CD4-positive, alpha-beta T cell (primary cell): ENCODE data around the gene GALK1. TPM values are rescaled to one million over a fixed set of nuclear protein-coding genes. Genes with fewer than 3 reads are reported as not detected.
A peak's percentile ranks its signal among the peaks of the same experiment; 100 is the strongest.

ENCODE experiments used
- ATAC-seq: fragments of 200-7000 bp; cut with Tn5 transposase; one replicate; pipeline ENCODE4 v1.10.0; 2022; ENCODE audit warnings: mild to moderate bottlenecking; ENCODE audit not compliant: poor library complexity
- CTCF ChIA-PET: fragments of 350-600 bp; sonication (Branson Sonifier 250); formaldehyde crosslinking; loops from one replicate; lab custom pipeline; 2021; ENCODE audit warnings: antibody characterized with exemption, inconsistent platforms; lab: Charles Lee
- POLR2A ChIA-PET: fragments of 350-600 bp; sonication (Branson Sonifier 250); formaldehyde crosslinking; loops from one replicate; lab custom pipeline; 2021; ENCODE audit warnings: antibody characterized with exemption, inconsistent platforms; lab: Charles Lee
- DNase-seq, 14 experiments: peaks; one replicate each; pipeline ENCODE4 v3.0.0-alpha.2; 2013 to 2020; ENCODE audit warnings: mixed read lengths in 2 of 14
- H3K27ac ChIP-seq, 2 donors: one replicate each; pipeline versions ENCODE4 v1.5.1 to v1.7.0; 2013; ENCODE audit warnings: low read length in 2 of 2, low read depth in 1 of 2, mild to moderate bottlenecking in 1 of 2
- H3K27me3 ChIP-seq, 2 experiments: 1 replicate in 1 of 2; 2 replicates in 1 of 2; pipeline versions ENCODE4 v1.6.1 to v1.7.0; 2013; ENCODE audit warnings: low read length in 2 of 2, control low read depth in 1 of 2, mild to moderate bottlenecking in 1 of 2, moderate library complexity in 1 of 2; ENCODE audit not compliant: insufficient read depth in 2 of 2, control insufficient read depth in 1 of 2
- H3K36me3 ChIP-seq: one replicate; pipeline ENCODE4 v1.6.1; 2013; ENCODE audit warnings: low read length, control low read depth; ENCODE audit not compliant: insufficient read depth
- H3K4me1 ChIP-seq: one replicate; pipeline ENCODE4 v1.6.1; 2013; ENCODE audit warnings: low read length, control low read depth; ENCODE audit not compliant: insufficient read depth
- H3K4me3 ChIP-seq: one replicate; pipeline ENCODE4 v1.5.1; 2013; ENCODE audit warnings: mild to moderate bottlenecking, low read length, moderate library complexity
- H3K9me3 ChIP-seq, 2 experiments: 1 replicate in 1 of 2; 2 replicates in 1 of 2; pipeline versions ENCODE4 v1.6.1 to v1.7.0; 2013; ENCODE audit warnings: low read length in 2 of 2, mild to moderate bottlenecking in 2 of 2, control low read depth in 1 of 2, moderate library complexity in 1 of 2; ENCODE audit not compliant: control insufficient read depth in 1 of 2, insufficient read depth in 1 of 2
- H3K27ac Mint-ChIP-seq: one replicate; pipeline ENCODE4 v1.8.0; 2020; ENCODE audit warnings: mixed read lengths
- H3K27me3 Mint-ChIP-seq: one replicate; pipeline ENCODE4 v1.8.0; 2021; ENCODE audit warnings: mixed read lengths
- H3K36me3 Mint-ChIP-seq: one replicate; pipeline ENCODE4 v1.8.0; 2021; ENCODE audit warnings: low read depth, mixed read lengths
- H3K4me1 Mint-ChIP-seq: one replicate; pipeline ENCODE4 v1.8.0; 2021; ENCODE audit warnings: low read depth, mixed read lengths
- H3K4me3 Mint-ChIP-seq: one replicate; pipeline ENCODE4 v1.8.0; 2020; ENCODE audit warnings: mild to moderate bottlenecking, mixed read lengths
- H3K9me3 Mint-ChIP-seq: one replicate; pipeline ENCODE4 v1.8.0; 2020; ENCODE audit warnings: mixed read lengths
- CTCF ChIP-seq: fragments of 200-600 bp; IDR thresholded peaks from one replicate; pipeline ENCODE4 v1.8.0; 2022; ENCODE audit warnings: antibody characterized with exemption, mild to moderate bottlenecking
- intact Hi-C, 2 experiments: fragments of 100-400 bp; cut with DNase I in 1 of 2; cut with micrococcal nuclease in 1 of 2; formaldehyde crosslinking; loops; one replicate each; pipeline versions ENCODE4 v1.15.1 to v1.9.0; 2023 to 2025; cut with DNase I, micrococcal nuclease
- polyA plus RNA-seq, 2 donors: library from polyadenylated mRNA; unstranded; fragments of 120-200 nt; gene quantifications; one replicate each; pipeline ENCODE4 v1.2.1, GENCODE V29; 2013
- total RNA-seq, 174 experiments: library from RNA in 2 of 174; stranded (reverse) in 2 of 174; gene quantifications; one replicate each; pipeline ENCODE4 v1.2.3 and lab custom pipeline; 2021 to 2026

Gene GALK1
- 1 to 10 TPM; 5.9 to 6.0 TPM for total RNA-seq
- 16.6 TPM for polyA plus RNA-seq (2013, experiment 1 of 2)
- polyA plus RNA-seq (2013, experiment 2 of 2), result 16.4 TPM
- 1.2 to 48.1 (median 9.6) reads per million in 172 experiments for total RNA-seq (lab: John Stamatoyannopoulos, UW)

- Mint-ChIP-seq H3K4me1 (peaks cover 16% of the 10 kb centered on the region), H3K27ac (peak within 1 kb of the TSS; percentile 44), H3K9me3 (no peaks in the 10 kb centered on the region), H3K36me3 (no peaks in the 10 kb centered on the region), H3K4me3 (peak within 1 kb of the TSS; percentile 74), H3K27me3 (no peaks in the 10 kb centered on the region)
- no peak within 1 kb of the TSS for H3K27ac ChIP-seq
- CTCF ChIA-PET, result interaction anchor here (0.8 to 5.5 kb wide), 16 partner anchors 11 to 113 kb away, joined by 3 to 47 read pairs (median 6); partner anchors contain the start of genes UNK and WBP2
- peak; percentile 58 to 89 (median 70) for DNase-seq
- no peaks in the 10 kb centered on the region for H3K9me3 ChIP-seq
- intact Hi-C loops, result loop anchor here (2.0 to 5.0 kb wide), 5 partner anchors 14 to 242 kb away; partner anchors contain the start of gene MRPL38 (in 1 of the 2)
- TF ChIP-seq CTCF, result peak; percentile 27
- peak; percentile 95 for ATAC-seq
- H3K4me1 ChIP-seq, result peaks cover 24% of the 10 kb centered on the region
- peak within 1 kb of the TSS; percentile 65 for H3K4me3 ChIP-seq
- H3K27me3 ChIP-seq, result no peaks in the 10 kb centered on the region
- POLR2A ChIA-PET, result interaction anchor here (0.8 to 8.0 kb wide), 14 partner anchors 11 to 589 kb away, joined by 3 to 246 read pairs (median 6); partner anchors contain the start of genes PRPSAP1, TRIM65, UNC13D and UNK
- H3K36me3 ChIP-seq, result no peaks in the 10 kb centered on the region
These were observed at the start of gene GALK1 for GRCh38 chr17:75764711-75765421. Gene GALK1 (minus strand): TSS chr17:75765192. CDS start chr17:75765136, 56 bp downstream.

DNA sequence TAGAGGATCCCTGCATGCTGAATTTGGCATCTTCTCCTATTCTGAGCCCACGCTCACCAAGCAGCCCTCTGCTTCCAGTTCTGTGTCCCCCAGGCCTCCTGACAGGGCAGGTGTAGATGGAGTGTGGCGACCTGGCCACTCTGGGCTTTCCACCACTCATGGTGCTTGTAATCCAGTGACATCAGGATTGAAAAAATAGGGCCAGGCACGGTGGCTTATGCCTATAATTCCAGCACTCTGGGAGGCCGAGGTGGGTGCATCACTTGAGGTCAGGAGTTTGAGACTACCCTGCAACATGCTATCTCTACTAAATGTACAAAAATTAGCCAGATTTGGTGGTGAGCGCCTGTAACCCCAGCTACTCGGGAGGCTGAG is 49.0 kb upstream of the GALK1 start:
- H3K27ac Mint-ChIP-seq, result no peak overlapping the region
- ATAC-seq, result no peak
- H3K4me1 ChIP-seq, result no peaks in the 10 kb centered on the region

More for the DNA sequence above, 49.0 kb upstream of the GALK1 start:
- H3K27me3 Mint-ChIP-seq, result no peaks in the 10 kb centered on the region
- Histone ChIP-seq H3K36me3 (peaks cover 87% of the 10 kb centered on the region), H3K27me3 (no peaks in the 10 kb centered on the region), H3K4me3 (no peak overlapping the region), H3K27ac (no peak overlapping the region), H3K9me3 (no peaks in the 10 kb centered on the region)
- no peaks in the 10 kb centered on the region for H3K9me3 Mint-ChIP-seq
- POLR2A ChIA-PET, result interaction anchor here (0.9 to 1.2 kb wide), 2 partner anchors 11 to 41 kb away, joined by 3 to 4 read pairs; partner anchors contain the start of gene WBP2
- DNase-seq, result no peak
- peaks cover 62% of the 10 kb centered on the region for H3K36me3 Mint-ChIP-seq
- H3K4me1 Mint-ChIP-seq, result no peaks in the 10 kb centered on the region
- CTCF ChIA-PET, result no interaction called here
- TF ChIP-seq CTCF, result no peak
- no peak overlapping the region for H3K4me3 Mint-ChIP-seq
- intact Hi-C loops, result no loop called here
